Fibroblast of lung (primary cell): ENCODE data around the gene CRYBG1.

Experiments
- EZH2 ChIP-seq: IDR thresholded peaks from 2 replicates; pipeline ENCODE4 v1.5.1; 2012; ENCODE audit warnings: low read length, control low read depth, mild to moderate bottlenecking; ENCODE audit errors: missing control alignments
- TF ChIP-seq, protein P1 (sequence below), 2 donors: IDR thresholded peaks in 1 of 2; conservative IDR thresholded peaks in 1 of 2; 1 replicate in 1 of 2; 2 replicates in 1 of 2; pipeline ENCODE4 v1.5.1; 2011 to 2012; ENCODE audit warnings: low read length in 2 of 2, control low read depth in 1 of 2, inconsistent platforms in 1 of 2, low read depth in 1 of 2, mild to moderate bottlenecking in 1 of 2

DNA sequence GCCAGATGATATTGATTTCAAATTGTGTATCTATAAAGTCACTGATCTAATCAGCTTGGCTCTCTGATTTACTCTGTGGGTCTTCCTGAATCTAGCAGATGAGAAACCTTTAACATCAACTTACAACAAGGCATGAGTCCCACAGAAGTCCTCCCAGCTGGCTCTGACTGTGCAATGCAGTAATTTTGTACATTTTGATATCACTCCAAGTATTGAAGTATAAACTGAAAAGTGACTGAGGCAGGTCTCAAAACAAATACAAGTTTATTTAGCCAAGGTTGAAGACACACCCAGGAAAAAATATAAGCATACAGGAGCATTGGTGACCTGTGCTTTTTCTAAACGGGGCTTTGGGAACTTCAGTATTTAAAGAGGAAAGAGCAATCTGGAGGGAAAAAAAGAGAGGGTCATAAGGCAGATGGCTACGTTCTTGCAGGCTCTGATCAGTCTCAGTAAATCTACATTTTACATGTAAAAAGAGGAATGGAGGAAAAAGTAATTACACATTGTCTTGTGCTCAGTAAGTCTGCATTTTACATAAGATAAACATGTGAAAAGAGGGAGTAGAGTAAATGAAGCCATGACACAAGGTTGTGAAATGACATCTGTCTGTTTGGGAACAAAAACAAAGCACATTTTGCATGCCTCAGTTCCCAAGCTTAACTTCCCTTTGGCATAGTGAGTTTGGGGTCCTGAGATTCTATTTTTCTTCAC, 59.5 kb downstream of the CRYBG1 start:
- no peak for TF ChIP-seq EZH2
- TF ChIP-seq, protein P1, sequence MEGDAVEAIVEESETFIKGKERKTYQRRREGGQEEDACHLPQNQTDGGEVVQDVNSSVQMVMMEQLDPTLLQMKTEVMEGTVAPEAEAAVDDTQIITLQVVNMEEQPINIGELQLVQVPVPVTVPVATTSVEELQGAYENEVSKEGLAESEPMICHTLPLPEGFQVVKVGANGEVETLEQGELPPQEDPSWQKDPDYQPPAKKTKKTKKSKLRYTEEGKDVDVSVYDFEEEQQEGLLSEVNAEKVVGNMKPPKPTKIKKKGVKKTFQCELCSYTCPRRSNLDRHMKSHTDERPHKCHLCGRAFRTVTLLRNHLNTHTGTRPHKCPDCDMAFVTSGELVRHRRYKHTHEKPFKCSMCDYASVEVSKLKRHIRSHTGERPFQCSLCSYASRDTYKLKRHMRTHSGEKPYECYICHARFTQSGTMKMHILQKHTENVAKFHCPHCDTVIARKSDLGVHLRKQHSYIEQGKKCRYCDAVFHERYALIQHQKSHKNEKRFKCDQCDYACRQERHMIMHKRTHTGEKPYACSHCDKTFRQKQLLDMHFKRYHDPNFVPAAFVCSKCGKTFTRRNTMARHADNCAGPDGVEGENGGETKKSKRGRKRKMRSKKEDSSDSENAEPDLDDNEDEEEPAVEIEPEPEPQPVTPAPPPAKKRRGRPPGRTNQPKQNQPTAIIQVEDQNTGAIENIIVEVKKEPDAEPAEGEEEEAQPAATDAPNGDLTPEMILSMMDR (conservative IDR thresholded peaks at IDR 0.05 in 1 of 2, IDR thresholded peaks at IDR 0.05 in 1 of 2; ENCODE audit: low read depth in 1 of 2, low read length in 2 of 2) = no peak
